Measurements from ENCODE around the gene NIPBL.
"Not testable (repeated sequence)": the region's sequence is repeated elsewhere in the genome, so short reads cannot be mapped to it uniquely, and the experiment has no call there.

NIPBL gene

DNA sequence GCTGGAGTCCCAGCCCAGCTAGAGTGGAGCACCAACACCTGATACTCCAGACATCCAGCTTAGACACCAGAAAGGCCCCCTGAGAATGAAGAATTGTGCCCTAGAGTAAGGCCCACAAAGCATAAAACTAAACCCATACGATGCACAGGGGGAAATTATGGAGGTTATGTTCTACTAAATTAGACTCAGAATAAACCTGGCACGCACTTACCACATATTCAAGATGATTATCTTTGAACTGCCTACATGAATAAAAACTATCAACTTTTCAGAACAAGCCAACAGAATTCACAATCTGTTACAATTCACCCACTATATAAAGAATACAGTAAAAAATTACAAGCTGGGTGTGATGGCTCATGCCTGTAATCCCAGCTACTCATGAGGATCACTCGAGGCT is 204.1 kb downstream of the NIPBL start:
- ChIA-PET POLR2A (no interaction called here), CTCF (no interaction called here)
- no peak for TF ChIP-seq FOXM1 (IDR thresholded peaks at IDR 0.05; ENCODE audit: borderline replicate concordance)
- no peak for TF ChIP-seq ARNT (IDR thresholded peaks at IDR 0.05)
- TF ChIP-seq BHLHE40 (IDR thresholded peaks at IDR 0.05; ENCODE audit: borderline replicate concordance): no peak
- TF ChIP-seq SP1 (IDR thresholded peaks at IDR 0.05): no peak
- no peak for TF ChIP-seq FOXA1 (IDR thresholded peaks at IDR 0.05)
- no peak for TF ChIP-seq ELF4 (IDR thresholded peaks at IDR 0.05)
- DNase-seq (ENCODE audit: extremely low spot score): no peak

DNA sequence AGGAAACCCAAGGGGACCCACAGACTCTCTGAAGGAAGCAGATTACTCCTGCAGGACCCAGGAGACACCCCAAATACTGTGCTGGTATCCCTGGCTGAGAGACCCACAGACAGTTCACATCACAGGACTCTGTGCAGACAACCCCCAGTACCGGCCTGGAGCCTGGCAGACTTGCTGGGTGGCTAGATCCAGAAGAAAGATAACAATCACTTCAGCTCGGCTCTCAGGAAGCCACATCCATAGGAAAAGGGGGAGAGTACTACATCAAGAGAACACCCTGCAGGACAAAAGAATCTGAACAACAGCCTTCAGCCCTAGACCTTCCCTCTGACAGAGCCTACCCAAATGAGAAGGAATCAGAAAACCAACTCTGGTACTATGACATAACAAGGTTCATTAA is 206.4 kb downstream of the NIPBL start:
- DNase-seq (ENCODE audit: extremely low spot score); CTCF ChIA-PET; POLR2A ChIA-PET: not testable (repeated sequence)

DNA sequence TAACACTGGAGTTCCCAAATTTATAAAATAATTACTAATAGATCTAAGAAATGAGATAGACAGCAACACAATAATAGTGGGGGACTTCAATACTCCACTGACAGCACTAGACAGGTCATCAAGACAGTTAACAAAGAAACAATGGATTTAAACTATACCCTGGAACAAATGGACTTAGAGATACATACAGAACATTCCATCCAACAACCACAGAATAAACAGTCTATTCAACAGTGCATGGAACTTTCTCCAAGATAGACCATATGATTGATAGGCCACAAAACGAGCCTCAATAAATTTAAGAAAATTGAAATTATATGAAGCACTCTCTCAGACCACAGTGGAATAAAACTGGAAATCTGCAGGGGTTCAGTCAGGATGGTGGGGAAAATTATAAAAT is 209.5 kb downstream of the NIPBL start:
- CTCF ChIA-PET; POLR2A ChIA-PET; DNase-seq (ENCODE audit: extremely low spot score): not testable (repeated sequence)

DNA sequence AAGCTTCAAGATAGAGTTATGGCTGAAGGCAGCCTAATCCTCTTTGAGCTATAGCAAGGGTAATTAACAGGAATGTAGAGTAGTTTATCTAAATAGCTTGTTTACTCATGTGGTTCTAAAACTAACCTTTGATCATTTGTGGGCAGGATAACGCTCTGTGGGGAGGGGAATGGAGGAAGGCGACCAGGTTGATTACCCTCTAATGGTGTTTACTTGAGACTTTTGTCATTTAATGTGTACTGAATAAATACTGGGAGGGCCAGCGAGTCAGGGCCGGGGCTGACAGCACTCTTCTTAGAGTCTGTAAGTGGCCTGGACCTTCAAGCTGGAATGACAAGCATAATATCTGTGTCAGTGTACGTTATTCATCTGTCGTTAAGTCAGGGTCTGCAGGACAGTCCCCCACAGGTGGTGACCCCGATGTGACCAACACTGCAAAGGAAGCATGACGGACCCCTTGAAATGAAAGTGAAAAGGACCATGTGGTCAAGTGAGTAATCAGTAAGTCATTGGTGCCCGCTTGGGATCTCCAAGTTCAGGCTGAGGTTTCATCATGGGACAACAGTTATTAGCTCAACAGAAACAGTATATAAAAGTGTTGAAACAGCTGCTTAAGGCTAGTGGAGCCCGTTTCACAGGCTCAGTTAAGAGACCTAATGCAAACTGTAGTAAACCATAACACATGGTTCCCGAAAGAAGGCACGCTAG is 210.1 kb downstream of the NIPBL start:
- CTCF ChIA-PET: no interaction called here
- POLR2A ChIA-PET: no interaction called here
- TF ChIP-seq FOXK2 (IDR thresholded peaks at IDR 0.05): no peak
- TF ChIP-seq TARDBP (IDR thresholded peaks at IDR 0.05): no peak
- TF ChIP-seq NFRKB (IDR thresholded peaks at IDR 0.05): no peak
- no peak for TF ChIP-seq SUZ12 (IDR thresholded peaks at IDR 0.05)
- no peak for TF ChIP-seq FOXM1 (IDR thresholded peaks at IDR 0.05; ENCODE audit: borderline replicate concordance)
- no peak for TF ChIP-seq LEF1 (IDR thresholded peaks at IDR 0.05; ENCODE audit: borderline replicate concordance)
- TF ChIP-seq, protein P1, sequence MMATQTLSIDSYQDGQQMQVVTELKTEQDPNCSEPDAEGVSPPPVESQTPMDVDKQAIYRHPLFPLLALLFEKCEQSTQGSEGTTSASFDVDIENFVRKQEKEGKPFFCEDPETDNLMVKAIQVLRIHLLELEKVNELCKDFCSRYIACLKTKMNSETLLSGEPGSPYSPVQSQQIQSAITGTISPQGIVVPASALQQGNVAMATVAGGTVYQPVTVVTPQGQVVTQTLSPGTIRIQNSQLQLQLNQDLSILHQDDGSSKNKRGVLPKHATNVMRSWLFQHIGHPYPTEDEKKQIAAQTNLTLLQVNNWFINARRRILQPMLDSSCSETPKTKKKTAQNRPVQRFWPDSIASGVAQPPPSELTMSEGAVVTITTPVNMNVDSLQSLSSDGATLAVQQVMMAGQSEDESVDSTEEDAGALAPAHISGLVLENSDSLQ (IDR thresholded peaks at IDR 0.05): no peak
- no peak for TF ChIP-seq FOXA1 (IDR thresholded peaks at IDR 0.05)
- no peak for TF ChIP-seq BHLHE40 (IDR thresholded peaks at IDR 0.05; ENCODE audit: borderline replicate concordance)
- TF ChIP-seq SP1 (IDR thresholded peaks at IDR 0.05): no peak
- no peak for DNase-seq (ENCODE audit: extremely low spot score)

DNA sequence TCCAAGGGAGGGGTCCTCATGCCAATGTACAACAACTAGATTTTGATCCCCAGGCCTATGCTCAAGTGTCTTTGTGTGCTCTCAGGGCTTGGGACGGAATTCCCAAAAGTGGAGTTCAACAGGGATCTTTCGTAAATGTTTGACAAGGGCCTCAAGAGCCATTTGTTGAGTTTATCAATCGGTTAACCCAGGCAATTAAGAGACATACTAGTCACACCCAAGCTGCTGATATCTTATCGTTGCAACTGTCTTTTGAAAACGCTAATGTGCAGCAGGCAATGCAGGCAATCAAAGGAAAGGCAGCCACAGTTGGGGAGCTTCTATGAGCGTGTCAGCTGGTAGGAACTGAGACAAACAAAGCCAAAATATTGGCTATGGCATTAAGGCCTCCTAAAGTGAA is 211.4 kb downstream of the NIPBL start:
- no peak for DNase-seq (ENCODE audit: extremely low spot score)
- ChIA-PET CTCF (no interaction called here), POLR2A (no interaction called here)
- TF ChIP-seq L3MBTL2 (conservative IDR thresholded peaks at IDR 0.05) (no peak), FOXK2 (IDR thresholded peaks at IDR 0.05) (no peak), CTBP1 (IDR thresholded peaks at IDR 0.05; ENCODE audit: borderline replicate concordance) (no peak), SUZ12 (IDR thresholded peaks at IDR 0.05) (no peak), ARNT (IDR thresholded peaks at IDR 0.05) (no peak), FOXM1 (IDR thresholded peaks at IDR 0.05; ENCODE audit: borderline replicate concordance) (no peak), LEF1 (IDR thresholded peaks at IDR 0.05; ENCODE audit: borderline replicate concordance) (no peak), TARDBP (IDR thresholded peaks at IDR 0.05) (no peak), ELF4 (IDR thresholded peaks at IDR 0.05) (no peak), HDGF (IDR thresholded peaks at IDR 0.05; ENCODE audit: borderline replicate concordance) (no peak), SP1 (IDR thresholded peaks at IDR 0.05) (no peak), FOXA1 (IDR thresholded peaks at IDR 0.05) (no peak)
- TF ChIP-seq, protein P1 (IDR thresholded peaks at IDR 0.05): no peak

DNA sequence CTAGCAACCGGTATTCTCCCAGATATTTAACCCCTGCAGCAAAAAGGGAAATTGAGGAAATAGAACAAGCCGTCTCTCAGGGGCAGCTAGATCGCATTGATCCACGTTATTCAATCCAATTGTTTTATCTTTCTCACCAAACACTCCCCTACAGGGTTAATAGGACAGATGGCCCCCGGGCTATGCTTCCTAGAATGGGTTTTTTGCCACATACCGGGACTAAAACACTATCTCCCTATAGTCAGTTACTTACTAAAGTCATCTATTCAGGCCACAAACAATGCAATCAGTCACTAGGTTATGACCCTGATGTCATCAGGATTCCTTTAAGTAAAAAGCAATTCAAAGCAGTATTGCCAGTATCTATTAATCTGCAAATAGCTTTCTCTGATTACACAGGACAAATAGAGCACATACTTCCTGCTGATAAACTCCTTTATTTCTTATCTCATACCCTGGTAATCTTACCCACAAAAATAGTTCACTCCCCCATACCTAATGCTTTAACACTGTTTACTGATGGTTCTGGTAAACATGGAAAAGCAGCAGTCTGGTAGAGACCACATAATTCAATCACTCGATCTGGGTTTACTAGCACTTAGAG is 213.7 kb downstream of the NIPBL start:
- TF ChIP-seq CTBP1 (IDR thresholded peaks at IDR 0.05; ENCODE audit: borderline replicate concordance): no peak
- TF ChIP-seq L3MBTL2 (conservative IDR thresholded peaks at IDR 0.05): no peak
- no peak for TF ChIP-seq LEF1 (IDR thresholded peaks at IDR 0.05; ENCODE audit: borderline replicate concordance)
- TF ChIP-seq ARNT (IDR thresholded peaks at IDR 0.05): no peak
- TF ChIP-seq, protein P1 (IDR thresholded peaks at IDR 0.05): no peak
- TF ChIP-seq HDGF (IDR thresholded peaks at IDR 0.05; ENCODE audit: borderline replicate concordance): no peak
- TF ChIP-seq NFRKB (IDR thresholded peaks at IDR 0.05): no peak
- ChIA-PET POLR2A (no interaction called here), CTCF (no interaction called here)
- DNase-seq (ENCODE audit: extremely low spot score): no peak

DNA sequence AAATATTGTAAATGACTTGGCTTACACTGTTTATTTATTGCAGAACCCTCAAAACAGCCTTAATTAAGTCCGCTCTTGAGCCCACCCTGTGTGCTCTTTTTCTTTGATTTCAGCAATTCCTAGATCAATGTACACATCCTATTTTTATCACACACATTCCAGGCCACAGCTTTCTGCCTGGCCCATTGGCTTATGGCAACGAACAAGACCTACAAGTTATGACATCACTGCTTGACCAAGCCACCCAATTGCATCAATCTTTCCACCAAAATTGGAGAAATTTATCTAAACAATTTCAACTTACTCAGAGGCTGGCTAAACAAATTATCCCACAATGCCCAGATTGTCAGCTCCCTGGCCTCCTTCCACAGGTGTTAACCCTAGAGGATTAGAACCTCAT is 214.2 kb downstream of the NIPBL start:
- ChIA-PET POLR2A (no interaction called here), CTCF (no interaction called here)

DNA sequence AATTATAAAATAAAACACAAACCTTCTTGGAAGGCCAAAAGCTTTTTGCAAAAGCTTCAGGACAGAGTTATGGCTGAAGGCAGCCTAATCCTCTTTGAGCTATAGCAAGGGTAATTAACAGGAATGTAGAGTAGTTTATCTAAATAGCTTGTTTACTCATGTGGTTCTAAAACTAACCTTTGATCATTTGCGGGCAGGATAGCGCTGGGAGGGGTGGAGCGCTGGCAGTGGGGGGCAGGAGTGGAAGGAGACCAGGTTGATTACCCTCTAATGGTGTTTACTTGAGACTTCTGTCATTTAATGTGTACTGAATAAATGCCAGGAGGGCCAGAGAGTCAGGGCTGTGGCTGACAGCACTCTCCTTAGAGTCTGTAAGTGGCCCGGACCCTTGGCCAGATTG is 217.2 kb downstream of the NIPBL start:
- POLR2A ChIA-PET; CTCF ChIA-PET; DNase-seq (ENCODE audit: extremely low spot score): not testable (repeated sequence)

More for the DNA sequence above, 214.2 kb downstream of the NIPBL start:
- TF ChIP-seq ARNT (IDR thresholded peaks at IDR 0.05): no peak
- no peak for TF ChIP-seq ELF4 (IDR thresholded peaks at IDR 0.05)
- TF ChIP-seq L3MBTL2 (conservative IDR thresholded peaks at IDR 0.05): no peak
- TF ChIP-seq FOXK2 (IDR thresholded peaks at IDR 0.05): no peak
- no peak for TF ChIP-seq ZNF384 (IDR thresholded peaks at IDR 0.05)
- no peak for TF ChIP-seq SUZ12 (IDR thresholded peaks at IDR 0.05)
- TF ChIP-seq BHLHE40 (IDR thresholded peaks at IDR 0.05; ENCODE audit: borderline replicate concordance): no peak
- TF ChIP-seq TARDBP (IDR thresholded peaks at IDR 0.05): no peak
- DNase-seq (ENCODE audit: extremely low spot score): no peak

DNA sequence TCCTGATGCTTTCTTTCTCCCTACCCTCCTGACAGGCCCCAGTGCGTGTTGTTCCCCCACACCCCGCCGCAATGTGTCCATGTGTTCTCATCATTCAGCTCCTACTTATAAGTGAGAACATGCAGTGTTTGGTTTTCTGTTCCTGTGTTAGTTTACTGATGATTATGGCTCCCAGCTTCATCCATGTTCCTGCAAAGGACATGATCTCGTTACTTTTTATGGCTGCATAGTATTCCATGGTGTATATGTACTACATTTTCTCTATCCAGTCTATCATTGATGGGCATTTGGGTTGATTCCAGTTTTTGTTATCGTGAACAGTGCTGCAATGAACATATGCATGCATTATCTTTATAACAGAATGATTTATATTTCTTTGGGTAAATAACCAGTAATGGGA is 222.7 kb downstream of the NIPBL start:
- DNase-seq (ENCODE audit: extremely low spot score); CTCF ChIA-PET; POLR2A ChIA-PET: not testable (repeated sequence)

Data from HEK293T (cell line).